Astrocyte of the cerebellum (primary cell): Measurements from ENCODE around the gene TMEM222.

ENCODE experiments used
- DNase-seq: peaks from one replicate; pipeline ENCODE4 v3.0.0-alpha.2; 2011; ENCODE audit warnings: low read depth
- H3K4me3 ChIP-seq: 2 replicates; pipeline ENCODE4 v1.5.1; 2011; ENCODE audit warnings: mild to moderate bottlenecking, low read depth, low read length, moderate library complexity
- CTCF ChIP-seq: IDR thresholded peaks from 2 replicates; pipeline ENCODE4 v1.5.1; 2012; ENCODE audit warnings: low read length, low read depth, moderate library complexity, mild to moderate bottlenecking; ENCODE audit errors: missing control alignments
- in situ Hi-C: cut with HindIII; loops from 2 replicates; pipeline ENCODE4 v1.10.0; 2017; ENCODE audit warnings: low sequenced_read_pairs

Gene TMEM222

DNA sequence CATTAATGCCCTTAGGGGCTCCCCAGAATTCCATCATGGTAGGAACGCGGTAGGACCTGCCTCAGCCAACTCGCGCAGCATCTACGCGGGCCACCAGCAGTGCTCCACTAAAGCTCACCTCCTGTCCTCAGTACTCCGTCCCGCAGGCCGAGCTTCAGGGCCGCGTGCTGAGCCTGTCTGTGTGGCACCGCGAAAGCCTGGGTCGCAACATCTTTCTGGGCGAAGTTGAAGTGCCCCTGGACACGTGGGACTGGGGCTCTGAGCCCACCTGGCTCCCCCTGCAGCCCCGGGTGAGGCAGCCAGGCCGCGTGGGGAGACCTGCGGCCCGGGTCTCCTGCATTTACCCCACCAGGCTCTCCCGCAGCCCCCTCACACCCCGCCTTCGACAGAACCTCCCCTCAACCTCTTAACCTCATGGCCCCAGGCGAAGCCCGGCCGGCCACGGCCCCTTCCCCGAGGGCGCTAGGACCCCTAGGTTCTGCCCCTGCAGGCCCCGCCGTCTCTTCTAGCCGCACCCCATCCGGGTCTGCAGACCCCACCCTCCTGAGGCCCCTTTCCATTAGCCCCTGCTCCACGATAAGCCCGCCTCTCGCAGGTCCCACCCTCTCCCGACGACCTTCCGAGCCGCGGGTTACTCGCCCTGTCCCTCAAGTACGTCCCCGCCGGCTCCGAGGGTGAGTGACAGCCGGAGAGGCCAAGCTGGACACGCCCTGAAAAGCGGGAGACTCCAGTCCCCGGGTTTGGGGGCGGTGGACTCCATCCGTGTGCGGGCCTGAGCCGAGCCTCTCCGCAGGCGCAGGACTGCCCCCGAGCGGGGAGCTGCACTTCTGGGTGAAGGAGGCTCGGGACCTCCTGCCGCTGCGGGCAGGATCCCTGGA, 28.9 kb downstream of the TMEM222 start:
- TF ChIP-seq CTCF = no peak
- in situ Hi-C loops = no loop called here
- H3K4me3 ChIP-seq = no peak overlapping the region
- DNase-seq = no peak

- no peak for DNase-seq
- in situ Hi-C loops = no loop called here
- no peak for TF ChIP-seq CTCF
- H3K4me3 ChIP-seq = no peak overlapping the region
Observed at GRCh38 chr1:27351541-27352107, 29.7 kb downstream of the TMEM222 start.

DNA sequence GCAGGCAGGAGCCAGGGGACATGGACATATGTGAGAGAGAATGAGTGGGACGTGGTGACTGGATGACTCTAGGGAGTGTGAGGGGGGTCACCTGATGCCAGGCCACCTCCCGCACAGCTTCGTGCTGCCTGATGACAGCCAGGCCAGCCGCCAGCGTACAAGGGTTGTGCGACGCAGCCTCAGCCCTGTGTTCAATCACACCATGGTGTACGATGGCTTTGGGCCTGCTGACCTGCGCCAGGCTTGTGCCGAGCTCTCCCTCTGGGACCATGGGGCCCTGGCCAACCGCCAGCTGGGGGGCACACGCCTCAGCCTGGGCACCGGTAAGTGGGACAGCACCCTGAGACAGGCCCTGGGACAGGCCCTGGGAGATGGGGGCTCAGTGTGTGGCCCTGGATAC, 31.2 kb downstream of the TMEM222 start:
- in situ Hi-C loops = no loop called here
- no peak for DNase-seq
- no peak overlapping the region for H3K4me3 ChIP-seq
- TF ChIP-seq CTCF = no peak

GRCh38 chr1:27353629-27354028, 31.7 kb downstream of the TMEM222 start:
- in situ Hi-C loops = no loop called here
- H3K4me3 ChIP-seq = no peak overlapping the region
- DNase-seq = no peak
- TF ChIP-seq CTCF = no peak

DNA sequence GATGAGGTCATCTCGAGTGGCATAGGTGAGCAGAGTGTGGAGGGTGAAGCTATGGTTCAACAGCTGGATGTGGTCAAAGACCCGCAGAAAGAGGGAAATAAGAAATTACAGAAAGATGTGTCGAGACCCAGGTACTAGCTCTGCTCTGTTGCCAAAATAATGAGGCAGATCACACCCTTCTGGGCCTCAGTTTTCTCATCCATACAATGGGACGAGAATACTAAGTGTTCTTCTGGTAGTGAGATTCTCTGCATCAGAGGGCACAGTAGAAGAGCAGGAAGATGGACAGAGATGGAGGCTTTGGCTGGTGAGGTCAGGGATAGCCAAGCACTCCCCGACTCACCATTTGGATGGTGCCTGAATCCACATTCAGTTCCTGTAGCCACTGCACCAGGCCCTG, 33.7 kb downstream of the TMEM222 start:
- in situ Hi-C loops = no loop called here
- no peak overlapping the region for H3K4me3 ChIP-seq
- TF ChIP-seq CTCF = no peak
- DNase-seq = no peak

GRCh38 chr1:27356277-27356618, 34.3 kb downstream of the TMEM222 start:
- no peak overlapping the region for H3K4me3 ChIP-seq
- in situ Hi-C loops = no loop called here

More at GRCh38 chr1:27356277-27356618, 34.3 kb downstream of the TMEM222 start:
- TF ChIP-seq CTCF = no peak
- no peak for DNase-seq
